Glutamatergic neuron (in vitro differentiated cells): ENCODE data around the gene PRR18. TPM values are rescaled to one million over a fixed set of nuclear protein-coding genes. Genes with fewer than 3 reads are reported as not detected.

Source experiments
- DNase-seq: peaks from one replicate; pipeline ENCODE4 v3.0.0; 2022
- H3K27ac Mint-ChIP-seq: one replicate; pipeline ENCODE4 v1.8.0; 2020; ENCODE audit warnings: mild to moderate bottlenecking, mixed read lengths, inconsistent platforms; ENCODE audit not compliant: unreplicated experiment
- H3K27me3 Mint-ChIP-seq: one replicate; pipeline ENCODE4 v1.8.0; 2020; ENCODE audit warnings: mild to moderate bottlenecking, moderate library complexity, mixed read lengths, inconsistent platforms; ENCODE audit not compliant: unreplicated experiment
- H3K36me3 Mint-ChIP-seq: one replicate; pipeline ENCODE4 v1.8.0; 2020; ENCODE audit warnings: mild to moderate bottlenecking, mixed read lengths, inconsistent platforms; ENCODE audit not compliant: unreplicated experiment
- H3K4me1 Mint-ChIP-seq: one replicate; pipeline ENCODE4 v1.8.0; 2020; ENCODE audit warnings: mild to moderate bottlenecking, low read depth, mixed read lengths, inconsistent platforms; ENCODE audit not compliant: unreplicated experiment
- H3K4me3 Mint-ChIP-seq: one replicate; pipeline ENCODE4 v1.8.0; 2020; ENCODE audit warnings: mild to moderate bottlenecking, mixed read lengths, inconsistent platforms; ENCODE audit not compliant: unreplicated experiment
- H3K9me3 Mint-ChIP-seq: one replicate; pipeline ENCODE4 v1.8.0; 2020; ENCODE audit warnings: mild to moderate bottlenecking, moderate library complexity, mixed read lengths, inconsistent platforms; ENCODE audit not compliant: unreplicated experiment
- CTCF ChIP-seq: fragments of 200-600 bp; sonication (generic); IDR thresholded peaks from one replicate; pipeline ENCODE4 v1.5.0; 2021; ENCODE audit not compliant: partially characterized antibody, unreplicated experiment
- total RNA-seq: library from RNA; stranded (reverse); fragmentation: NEBNext Ultra II Directional; extraction: Animal tissue kit (Norgen Biotek cat#: 25700); gene quantifications from one replicate; pipeline ENCODE4 v1.2.1, GENCODE V29; 2021; ENCODE audit not compliant: unreplicated experiment

The PRR18 gene
- total RNA-seq, 1 donor from 2014 or later: not detected

- Mint-ChIP-seq H3K4me3 (no peak overlapping the region), H3K27me3 (peaks cover 2% of the 10 kb centered on the region), H3K9me3 (no peaks in the 10 kb centered on the region)
Measured at GRCh38 chr6:166269301-166270039, 38.7 kb downstream of the PRR18 start.

GRCh38 chr6:166268431-166268830, 39.8 kb downstream of the PRR18 start:
- no peak for DNase-seq
- H3K9me3 Mint-ChIP-seq: no peaks in the 10 kb centered on the region
- H3K36me3 Mint-ChIP-seq: no peaks in the 10 kb centered on the region
- no peak for TF ChIP-seq CTCF
- H3K4me3 Mint-ChIP-seq: no peak overlapping the region
- no peaks in the 10 kb centered on the region for H3K4me1 Mint-ChIP-seq
- H3K27ac Mint-ChIP-seq: no peak overlapping the region
- peaks cover 2% of the 10 kb centered on the region for H3K27me3 Mint-ChIP-seq

More at GRCh38 chr6:166269301-166270039, 38.7 kb downstream of the PRR18 start:
- Mint-ChIP-seq H3K36me3 (no peaks in the 10 kb centered on the region), H3K27ac (no peak overlapping the region), H3K4me1 (no peaks in the 10 kb centered on the region)
- no peak for TF ChIP-seq CTCF
- no peak for DNase-seq

- H3K9me3 Mint-ChIP-seq: no peaks in the 10 kb centered on the region
- H3K36me3 Mint-ChIP-seq: no peaks in the 10 kb centered on the region
- DNase-seq: no peak
- no peak for TF ChIP-seq CTCF
- no peak overlapping the region for H3K4me3 Mint-ChIP-seq
- H3K27me3 Mint-ChIP-seq: peaks cover 2% of the 10 kb centered on the region
- no peak overlapping the region for H3K27ac Mint-ChIP-seq
- no peaks in the 10 kb centered on the region for H3K4me1 Mint-ChIP-seq
Measured at GRCh38 chr6:166267526-166267925, 40.7 kb downstream of the PRR18 start.

GRCh38 chr6:166266336-166266735, 41.9 kb downstream of the PRR18 start:
- no peak overlapping the region for H3K27ac Mint-ChIP-seq
- H3K4me1 Mint-ChIP-seq: no peaks in the 10 kb centered on the region
- DNase-seq: no peak
- H3K9me3 Mint-ChIP-seq: no peaks in the 10 kb centered on the region
- no peak for TF ChIP-seq CTCF
- H3K36me3 Mint-ChIP-seq: no peaks in the 10 kb centered on the region
- peaks cover 3% of the 10 kb centered on the region for H3K27me3 Mint-ChIP-seq
- no peak overlapping the region for H3K4me3 Mint-ChIP-seq

GRCh38 chr6:166262743-166263515, 45.3 kb downstream of the PRR18 start:
- no peak overlapping the region for H3K4me3 Mint-ChIP-seq

More at GRCh38 chr6:166262743-166263515, 45.3 kb downstream of the PRR18 start:
- DNase-seq: no peak
- Mint-ChIP-seq H3K9me3 (no peaks in the 10 kb centered on the region), H3K27ac (no peak overlapping the region), H3K36me3 (no peaks in the 10 kb centered on the region), H3K27me3 (peaks cover 2% of the 10 kb centered on the region), H3K4me1 (no peaks in the 10 kb centered on the region)
- TF ChIP-seq CTCF: no peak
